Measurements from ENCODE around the gene TNFRSF1A.
A peak's percentile ranks its signal among the peaks of the same experiment; 100 is the strongest.

The TNFRSF1A gene

DNA sequence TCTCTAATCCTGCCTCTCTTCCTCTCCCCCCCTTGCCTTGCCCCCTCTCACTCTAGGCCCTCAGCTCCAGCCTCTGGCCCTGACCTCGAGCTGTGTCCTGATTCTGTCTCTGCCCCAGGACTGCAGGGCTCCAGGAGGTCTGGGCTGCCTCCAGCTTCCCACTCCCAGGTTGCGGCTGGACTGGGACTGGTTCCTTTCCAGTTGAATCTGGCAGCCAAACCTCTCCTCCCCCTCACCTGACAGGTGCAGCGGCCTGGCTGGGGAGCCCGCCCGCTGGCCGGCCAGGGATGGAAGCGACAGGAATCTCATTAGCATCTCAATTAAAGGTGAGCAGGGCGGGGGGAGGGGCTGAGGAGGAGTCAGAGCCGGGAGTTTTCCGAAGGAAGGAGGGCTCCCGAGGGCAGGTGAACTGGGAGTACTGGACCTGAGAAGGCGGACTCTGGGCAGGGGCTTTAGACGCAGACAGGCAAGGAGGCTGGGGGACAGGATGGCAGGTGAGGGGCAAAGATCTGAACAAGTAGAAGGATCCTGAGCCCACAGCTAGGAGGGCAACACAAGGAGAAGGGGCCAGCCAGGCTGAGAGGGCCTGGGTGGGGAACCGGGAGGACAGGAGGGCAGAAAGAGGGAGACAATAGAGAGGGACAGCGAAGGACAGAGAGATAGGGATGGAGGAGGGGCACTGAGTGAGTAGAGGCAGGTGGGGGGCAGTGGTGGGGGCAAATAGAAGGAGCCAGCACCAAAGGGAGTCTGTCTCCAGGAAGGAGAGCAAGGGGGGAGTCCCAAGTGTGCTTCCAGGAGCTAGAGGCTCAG is 33.6 kb upstream of the TNFRSF1A start, which contains the start of gene SCNN1A:
SCNN1A (minus strand) TSS at position 295 of the 810 bp plus-strand sequence. CDS start 780 bp downstream, outside the sequence.
- H3K27ac ChIP-seq, result peak within 1 kb of the TSS in 20 of 21 experiments; percentile 47 to 92 (median 83)

GRCh38 chr12:6374786-6375160 is 32.9 kb upstream of the TNFRSF1A start:
- H3K27ac ChIP-seq, result peak overlapping the region in 18 of 21 experiments; percentile 4 to 92 (median 81)

More for the DNA sequence above, 33.6 kb upstream of the TNFRSF1A start, which contains the start of gene SCNN1A:
- peak within 1 kb of the TSS in 4 of 7 experiments; percentile 1 to 20 (median 12) for H3K4me3 ChIP-seq

GRCh38 chr12:6374028-6374785 is 32.3 kb upstream of the TNFRSF1A start:
- H3K4me3 ChIP-seq, result peak overlapping the region in 5 of 7 experiments; percentile 1 to 20 (median 18)
- peak overlapping the region in 19 of 21 experiments; percentile 31 to 92 (median 79) for H3K27ac ChIP-seq

More at GRCh38 chr12:6374786-6375160, 32.9 kb upstream of the TNFRSF1A start:
- H3K4me3 ChIP-seq, result peak overlapping the region in 4 of 7 experiments; percentile 1 to 20 (median 12)

DNA sequence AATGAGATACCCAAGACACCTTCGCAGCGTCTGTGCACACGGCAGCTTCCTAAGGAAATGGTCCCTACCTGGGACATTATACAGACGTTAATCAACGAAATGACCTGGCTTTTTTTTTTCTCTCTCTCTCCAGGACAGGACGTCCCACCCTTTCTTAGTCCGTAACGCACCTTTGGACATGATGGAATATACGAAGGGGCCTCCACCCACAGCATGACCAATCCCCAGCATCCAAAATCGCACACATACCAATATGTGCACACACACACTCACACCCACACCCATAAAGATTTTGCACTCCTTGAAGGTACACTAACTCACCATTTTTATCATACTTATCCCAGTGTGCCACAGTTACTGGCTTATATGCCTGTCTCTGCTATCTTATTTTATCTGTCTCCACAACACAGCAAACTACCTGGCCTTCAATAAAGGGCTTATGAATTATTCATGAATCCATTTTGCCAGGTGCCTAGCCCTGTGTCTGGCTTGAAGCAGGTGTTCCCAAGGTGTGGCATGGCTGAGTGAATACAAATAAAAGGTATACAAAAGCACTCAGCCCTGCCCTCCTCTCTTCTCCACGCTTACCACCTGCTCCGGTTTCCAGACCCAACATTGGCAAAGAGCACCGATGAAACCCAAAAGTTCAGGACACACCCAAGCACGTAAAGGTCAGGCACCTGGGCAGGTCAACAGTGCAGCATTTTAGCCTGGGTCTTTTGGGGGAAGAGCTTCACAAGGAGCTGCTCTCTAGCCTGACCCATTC is 31.3 kb upstream of the TNFRSF1A start:
- H3K27ac ChIP-seq, result peak overlapping the region in 20 of 21 experiments; percentile 40 to 94 (median 85)
- H3K4me3 ChIP-seq, result peak overlapping the region in 5 of 7 experiments; percentile 6 to 20 (median 18)

DNA sequence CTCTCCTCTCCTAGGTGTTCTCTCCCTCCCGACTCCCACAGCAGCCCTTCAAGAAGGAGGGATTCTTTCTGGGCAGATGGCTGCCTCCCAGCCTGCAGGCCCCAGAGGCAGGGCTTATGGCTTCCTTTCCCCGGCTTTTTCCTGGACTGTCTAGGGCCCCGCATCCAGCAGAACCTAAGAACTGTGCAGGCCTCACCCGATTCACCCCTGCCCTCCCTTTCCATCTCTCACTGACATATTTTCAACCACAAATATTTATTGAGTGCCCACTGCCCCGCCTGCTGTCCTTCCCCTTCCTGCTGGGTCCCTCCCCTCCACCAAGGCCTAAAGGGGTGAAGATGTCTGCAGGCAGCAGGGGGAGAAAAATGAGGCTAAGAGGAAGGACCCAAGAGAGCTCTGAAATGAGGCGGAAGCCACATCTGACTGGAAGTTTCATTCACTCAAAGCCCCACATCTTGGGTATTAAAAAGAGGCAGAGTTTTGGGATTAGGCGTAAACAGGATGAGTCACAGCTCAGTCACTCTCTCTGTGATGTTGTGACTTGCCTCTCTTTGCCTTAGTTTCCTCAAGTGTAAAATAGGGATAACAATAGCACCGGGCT is 30.6 kb upstream of the TNFRSF1A start:
- peak overlapping the region in 2 of 7 experiments; percentile 8 to 19 for H3K4me3 ChIP-seq
- H3K27ac ChIP-seq, result peak overlapping the region in 20 of 21 experiments; percentile 73 to 94 (median 85)

- H3K4me3 ChIP-seq, result peak overlapping the region in 1 of 7 experiments; percentile 15
- H3K27ac ChIP-seq, result peak overlapping the region in 19 of 21 experiments; percentile 13 to 94 (median 85)
Observed at GRCh38 chr12:6370994-6371754, 29.3 kb upstream of the TNFRSF1A start.

DNA sequence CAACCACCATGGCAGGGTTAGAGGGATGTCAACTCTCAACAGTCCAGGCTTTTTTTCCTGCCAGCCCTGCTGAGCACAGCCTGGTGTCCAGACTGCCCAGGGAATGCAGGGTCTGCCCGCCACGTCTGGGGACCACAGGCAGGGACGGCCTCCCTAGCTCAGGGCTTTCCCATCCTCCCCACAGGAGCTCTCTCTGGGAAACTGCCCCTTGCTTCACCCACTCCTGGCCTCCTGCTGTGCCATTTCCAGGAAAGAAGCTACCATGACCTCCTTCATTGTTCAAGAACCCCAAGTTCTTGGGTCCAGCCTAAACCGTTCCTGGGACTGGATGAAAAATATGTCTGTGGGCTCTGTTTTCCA is 28.7 kb upstream of the TNFRSF1A start:
- Histone ChIP-seq H3K4me3 (peak overlapping the region in 1 of 7 experiments; percentile 15), H3K27ac (peak overlapping the region in 16 of 21 experiments; percentile 13 to 94 (median 76))

DNA sequence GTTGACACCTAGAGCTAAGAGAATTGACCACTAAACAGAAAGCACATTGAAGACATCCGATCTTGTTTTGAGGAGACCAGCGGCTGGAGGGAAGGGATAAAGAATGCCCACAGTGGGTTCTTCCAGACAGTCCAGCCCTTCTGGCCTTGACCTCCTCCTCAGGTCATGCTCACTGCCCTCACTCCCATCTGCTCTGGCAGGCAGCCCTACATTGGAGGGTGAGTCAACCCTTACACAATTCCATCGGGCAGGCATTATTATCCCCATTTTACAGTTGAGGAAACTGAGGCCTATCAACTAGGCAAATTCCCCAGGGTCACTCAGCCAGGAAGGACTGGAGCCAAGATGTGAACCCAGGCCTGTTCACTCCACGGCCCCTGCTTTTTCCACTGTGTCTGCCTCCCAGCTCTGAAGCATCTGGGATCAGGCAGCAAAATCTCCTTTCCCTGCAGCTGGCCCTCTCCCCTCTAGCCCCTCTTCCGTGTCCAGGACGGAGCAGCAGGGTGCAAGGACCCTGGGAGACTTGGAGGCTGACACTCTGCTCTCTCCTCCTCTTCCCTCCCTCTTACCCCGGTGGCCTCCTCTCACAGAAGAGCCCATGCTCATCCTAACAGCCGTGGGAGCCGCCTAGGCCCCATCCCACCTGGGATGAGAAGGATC is 28.2 kb upstream of the TNFRSF1A start:
- H3K4me3 ChIP-seq, result no peak overlapping the region
- peak overlapping the region in 11 of 21 experiments; percentile 27 to 92 (median 61) for H3K27ac ChIP-seq

DNA sequence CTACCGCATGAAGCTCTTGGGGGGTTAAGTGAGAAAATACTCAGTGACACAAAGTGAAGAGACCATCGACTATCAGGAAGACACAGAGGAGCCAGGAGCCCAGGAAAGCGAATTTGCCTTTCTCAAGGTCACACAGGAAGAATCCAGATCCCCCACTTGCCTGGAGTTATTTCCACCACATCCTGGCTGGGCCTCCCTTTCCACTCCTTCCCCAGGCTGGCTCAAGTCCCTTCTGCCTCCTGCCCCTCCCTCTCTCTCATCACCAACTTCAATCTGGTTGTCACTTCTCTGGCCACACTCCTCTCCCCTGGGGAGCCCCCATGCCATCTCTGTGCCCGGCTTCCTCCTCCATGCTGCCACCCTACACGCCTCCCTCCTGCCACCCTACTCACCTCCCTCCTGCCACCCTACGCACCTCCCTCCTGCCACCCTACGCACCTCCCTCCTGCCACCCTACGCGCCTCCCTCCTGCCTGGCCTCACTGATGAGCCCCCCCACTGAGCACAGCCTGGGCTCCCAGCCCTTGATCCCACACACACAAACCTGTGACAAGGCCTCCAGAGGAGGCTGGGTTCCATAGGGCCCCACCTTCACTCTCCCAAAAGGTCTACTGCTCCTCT is 27.1 kb upstream of the TNFRSF1A start:
- peak overlapping the region in 13 of 21 experiments; percentile 3 to 77 (median 20) for H3K27ac ChIP-seq
- H3K4me3 ChIP-seq, result no peak overlapping the region

DNA sequence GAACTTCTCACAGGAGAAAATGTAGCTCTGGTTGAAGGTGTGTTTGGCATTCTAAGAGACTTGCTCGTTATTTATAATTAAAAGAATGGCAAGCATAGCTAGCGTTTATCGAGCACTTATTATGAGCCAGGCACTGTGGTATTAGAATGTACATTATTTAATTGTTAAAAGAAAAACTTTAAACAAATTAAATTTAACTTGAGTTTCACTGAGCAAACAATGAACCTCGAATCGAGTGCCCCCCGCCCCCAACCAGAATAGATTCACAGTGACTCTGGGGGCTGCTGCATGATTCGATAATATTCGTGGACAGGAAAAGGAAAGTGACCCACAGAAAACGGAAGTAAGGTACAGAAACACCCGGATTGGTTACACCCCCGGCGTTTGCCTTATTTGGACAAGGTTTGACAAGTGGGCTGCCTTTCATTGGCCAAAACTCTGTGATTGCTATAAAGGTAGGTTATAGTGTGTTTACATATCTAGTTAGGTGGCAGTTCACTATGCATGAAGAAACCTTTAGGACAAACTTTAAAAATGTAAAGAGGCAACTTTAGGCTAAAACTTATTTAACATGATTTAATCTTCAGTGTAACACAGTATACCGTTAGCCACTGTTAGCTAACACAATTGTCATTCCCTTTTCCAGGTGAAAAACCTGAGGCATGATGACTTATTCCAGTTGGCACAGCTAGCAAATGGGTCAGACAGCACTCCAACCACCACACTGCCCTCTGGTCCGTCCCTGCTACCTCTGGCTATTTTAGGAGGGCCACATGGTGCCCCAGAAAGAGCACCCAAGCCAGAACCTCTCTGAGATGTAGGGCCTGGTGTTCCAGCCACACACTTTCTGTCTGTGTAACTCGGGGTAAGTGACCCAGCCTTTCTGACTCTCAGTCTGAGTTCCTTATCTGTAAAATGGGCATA is 26.4 kb upstream of the TNFRSF1A start:
- Histone ChIP-seq H3K4me3 (no peak overlapping the region), H3K27ac (peak overlapping the region in 16 of 21 experiments; percentile 3 to 77 (median 22))

GRCh38 chr12:6367065-6367968 is 25.4 kb upstream of the TNFRSF1A start:
- Histone ChIP-seq H3K27ac (peak overlapping the region in 10 of 21 experiments; percentile 4 to 61 (median 36)), H3K4me3 (no peak overlapping the region)

DNA sequence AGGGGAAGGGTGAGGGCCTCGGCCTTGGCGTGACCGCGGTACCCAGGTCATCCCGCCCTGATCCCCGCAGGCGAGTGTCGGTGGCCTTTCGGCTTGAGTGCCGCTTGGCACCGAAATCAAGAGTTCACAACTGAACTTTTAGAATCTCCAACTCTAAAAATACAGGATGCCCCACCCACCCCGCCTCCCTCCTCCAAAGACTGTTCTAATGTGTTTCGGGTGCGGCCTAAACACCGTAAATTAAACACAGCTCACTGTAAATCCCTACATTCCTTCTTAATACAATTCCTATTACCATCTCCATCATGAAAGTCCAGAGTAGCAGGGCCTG is 22.1 kb upstream of the TNFRSF1A start:
- H3K4me3 ChIP-seq, result peak overlapping the region; percentile 51 to 73 (median 52)

GRCh38 chr12:6363330-6364043 is 21.6 kb upstream of the TNFRSF1A start:
- peak overlapping the region; percentile 51 to 73 (median 52) for H3K4me3 ChIP-seq
- peak overlapping the region; percentile 78 to 97 (median 93) for H3K27ac ChIP-seq

More for the DNA sequence above, 22.1 kb upstream of the TNFRSF1A start:
- H3K27ac ChIP-seq, result peak overlapping the region in 20 of 21 experiments; percentile 82 to 97 (median 93)

- peak overlapping the region; percentile 51 to 73 (median 52) for H3K4me3 ChIP-seq
- H3K27ac ChIP-seq, result peak overlapping the region in 20 of 21 experiments; percentile 78 to 97 (median 93)
Observed at GRCh38 chr12:6363010-6363329, 21.1 kb upstream of the TNFRSF1A start.

DNA sequence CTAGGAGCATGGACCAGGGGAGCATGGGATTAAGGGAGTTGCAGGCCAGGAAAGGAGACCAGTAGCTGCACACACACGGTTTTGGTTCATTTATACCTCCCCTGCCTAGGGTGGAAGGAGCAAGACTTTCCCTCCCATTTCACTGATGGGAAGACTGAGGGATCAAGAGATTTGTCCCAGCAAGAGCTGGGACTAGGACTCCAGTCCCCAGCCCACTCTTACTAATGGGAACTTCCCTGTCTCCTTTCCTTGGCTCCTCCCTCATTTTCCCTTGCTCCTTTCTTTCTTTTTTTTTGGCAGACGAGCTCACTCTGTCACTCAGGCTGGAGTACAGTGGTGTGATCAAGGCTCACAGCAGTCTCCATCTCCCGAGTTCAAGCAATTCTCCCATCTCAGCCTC is 20.5 kb upstream of the TNFRSF1A start:
- peak overlapping the region in 15 of 21 experiments; percentile 6 to 96 (median 52) for H3K27ac ChIP-seq
- no peak overlapping the region for H3K4me3 ChIP-seq
